ENCODE measurements around the gene PIP5K1B.
"Not testable (repeated sequence)": the region's sequence is repeated elsewhere in the genome, so short reads cannot be mapped to it uniquely, and the experiment has no call there.

Gene PIP5K1B

GRCh38 chr9:68704814-68705530 lies at the start of gene PIP5K1B:
Gene PIP5K1B, plus strand, starts transcription at chr9:68705240. Its CDS starts 117,375 bp downstream, at chr9:68822615.
- DNase-seq (ENCODE audit: low read depth in 2 of 2): peak in 1 of 2 experiments; percentile 1

- DNase-seq (ENCODE audit: low read depth in 2 of 2): no peak
These were observed 41.0 kb upstream of the PIP5K1B start for GRCh38 chr9:68664036-68664435.

GRCh38 chr9:68668127-68668526 lies 36.9 kb upstream of the PIP5K1B start:
- no peak for DNase-seq (ENCODE audit: low read depth in 2 of 2)

GRCh38 chr9:68669218-68669617 lies 35.8 kb upstream of the PIP5K1B start:
- DNase-seq (ENCODE audit: low read depth in 2 of 2): no peak

GRCh38 chr9:68672215-68672614 lies 32.8 kb upstream of the PIP5K1B start:
- DNase-seq (ENCODE audit: low read depth in 2 of 2): no peak

GRCh38 chr9:68672625-68673024 lies 32.4 kb upstream of the PIP5K1B start:
- no peak for DNase-seq (ENCODE audit: low read depth in 2 of 2)

- no peak for DNase-seq (ENCODE audit: low read depth in 2 of 2)
These were observed 26.6 kb upstream of the PIP5K1B start for GRCh38 chr9:68678430-68678829.

GRCh38 chr9:68683433-68683832 lies 21.6 kb upstream of the PIP5K1B start:
- DNase-seq (ENCODE audit: low read depth in 2 of 2): no peak

- DNase-seq (ENCODE audit: low read depth in 2 of 2): no peak
These were observed 19.8 kb upstream of the PIP5K1B start for GRCh38 chr9:68685213-68685612.

GRCh38 chr9:68685770-68686169 lies 19.3 kb upstream of the PIP5K1B start:
- DNase-seq (ENCODE audit: low read depth in 2 of 2): no peak

- no peak for DNase-seq (ENCODE audit: low read depth in 2 of 2)
These were observed 15.0 kb upstream of the PIP5K1B start for GRCh38 chr9:68690088-68690487.

- DNase-seq (ENCODE audit: low read depth in 2 of 2): no peak
These were observed 12.5 kb upstream of the PIP5K1B start for GRCh38 chr9:68692519-68692918.

- no peak for DNase-seq (ENCODE audit: low read depth in 2 of 2)
These were observed 10.9 kb upstream of the PIP5K1B start for GRCh38 chr9:68694125-68694524.

GRCh38 chr9:68697851-68698250 lies 7.2 kb upstream of the PIP5K1B start:
- no peak for DNase-seq (ENCODE audit: low read depth in 2 of 2)

- no peak for DNase-seq (ENCODE audit: low read depth in 2 of 2)
These were observed 6.0 kb upstream of the PIP5K1B start for GRCh38 chr9:68698943-68699509.

GRCh38 chr9:68699625-68700024 lies 5.4 kb upstream of the PIP5K1B start:
- not testable (repeated sequence) for DNase-seq (ENCODE audit: low read depth in 2 of 2)

- no peak for DNase-seq (ENCODE audit: low read depth in 2 of 2)
These were observed 2.5 kb upstream of the PIP5K1B start for GRCh38 chr9:68702493-68702892.

GRCh38 chr9:68703672-68704071 lies 1.4 kb upstream of the PIP5K1B start:
- no peak for DNase-seq (ENCODE audit: low read depth in 2 of 2)

- no peak for DNase-seq (ENCODE audit: low read depth in 2 of 2)
These were observed 584 bp upstream of the PIP5K1B start for GRCh38 chr9:68704498-68704813.

GRCh38 chr9:68705531-68706362 lies 707 bp downstream of the PIP5K1B start:
- DNase-seq (ENCODE audit: low read depth in 2 of 2): no peak

- no peak for DNase-seq (ENCODE audit: low read depth in 2 of 2)
These were observed 1.5 kb downstream of the PIP5K1B start for GRCh38 chr9:68706363-68707201.
